AG08395 (cell line): Measurements from ENCODE around the gene TBCK.
"Not testable (repeated sequence)": the region's sequence is repeated elsewhere in the genome, so short reads cannot be mapped to it uniquely, and the experiment has no call there.

Experiments used
- DNase-seq: peaks from one replicate; pipeline ENCODE4 v3.0.0; 2012; ENCODE audit warnings: mixed read lengths, low spot score

TBCK gene

DNA sequence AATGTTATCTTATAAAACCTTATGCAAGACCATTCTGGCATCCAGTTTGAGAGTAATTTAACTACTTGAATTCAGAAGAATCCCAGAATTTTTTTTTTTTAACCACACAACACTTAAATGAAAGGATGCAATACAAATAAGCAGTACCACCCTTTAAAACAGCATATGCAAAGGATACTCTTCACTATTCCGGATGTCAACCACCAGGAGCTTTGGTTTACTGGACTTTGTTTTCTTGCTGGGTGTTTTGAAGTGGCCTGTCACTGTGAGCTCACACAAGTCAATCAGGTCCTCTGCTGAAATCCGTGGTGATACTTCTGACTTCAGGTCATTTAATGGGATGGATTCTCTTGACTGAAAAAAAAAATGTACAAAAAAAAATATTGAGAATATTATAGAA, 200.0 kb downstream of the TBCK start:
- no peak for DNase-seq

GRCh38 chr4:106114270-106114669, 201.7 kb downstream of the TBCK start:
- DNase-seq, result no peak

DNA sequence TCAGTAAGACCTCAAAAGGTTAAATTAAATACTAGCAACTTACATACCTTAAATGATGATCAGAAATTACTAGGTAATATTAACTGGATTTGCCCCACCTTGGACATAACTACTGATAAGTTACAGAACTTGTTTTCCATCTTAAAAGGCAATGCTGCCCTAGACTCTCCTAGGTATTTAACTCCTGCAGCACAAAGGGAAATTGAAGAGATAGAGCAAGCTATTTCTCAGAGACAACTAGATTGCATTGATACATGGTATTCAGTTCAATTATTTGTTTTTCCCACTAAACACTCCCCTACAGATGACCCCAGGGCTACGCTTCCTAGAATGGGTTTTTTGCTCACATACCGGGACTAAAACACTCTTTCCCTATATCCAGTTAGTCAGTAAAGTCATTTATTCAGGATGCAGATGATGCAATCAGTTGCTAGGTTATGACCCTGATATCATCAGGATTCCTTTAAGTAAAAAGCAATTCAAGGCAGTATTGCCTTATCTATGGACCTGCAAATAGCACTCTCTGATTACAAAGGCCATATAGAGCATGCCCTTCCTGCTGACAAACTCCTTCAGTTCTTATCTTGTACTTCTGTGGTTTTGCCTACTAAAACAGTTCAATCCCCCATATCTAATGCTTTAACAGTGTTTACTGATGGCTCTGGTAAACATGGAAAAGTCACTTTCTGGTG, 204.1 kb downstream of the TBCK start:
- DNase-seq, result not testable (repeated sequence)

GRCh38 chr4:106109929-106110328, 206.1 kb downstream of the TBCK start:
- no peak for DNase-seq

DNA sequence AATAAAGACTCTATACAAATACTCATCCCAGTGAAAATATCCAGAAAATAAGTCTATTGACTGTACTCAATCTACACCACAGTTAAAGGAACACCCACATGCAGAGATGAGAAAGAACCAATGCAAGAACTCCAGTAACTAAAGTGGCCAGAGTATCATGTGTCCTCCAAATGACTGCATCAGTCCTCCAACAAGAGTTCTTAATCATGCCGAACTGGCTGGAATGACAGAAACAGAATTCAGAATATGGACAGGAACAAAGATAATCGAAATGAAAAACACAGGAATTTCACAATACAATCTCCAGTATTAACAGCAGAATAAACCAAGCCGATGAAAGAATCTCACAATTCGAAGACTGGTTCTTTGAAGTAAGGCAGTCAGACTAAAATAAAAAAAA, 210.3 kb downstream of the TBCK start:
- no peak for DNase-seq

GRCh38 chr4:106104276-106104675, 211.7 kb downstream of the TBCK start:
- DNase-seq, result no peak

- DNase-seq, result no peak
Observed at GRCh38 chr4:106096454-106096853, 219.6 kb downstream of the TBCK start.

DNA sequence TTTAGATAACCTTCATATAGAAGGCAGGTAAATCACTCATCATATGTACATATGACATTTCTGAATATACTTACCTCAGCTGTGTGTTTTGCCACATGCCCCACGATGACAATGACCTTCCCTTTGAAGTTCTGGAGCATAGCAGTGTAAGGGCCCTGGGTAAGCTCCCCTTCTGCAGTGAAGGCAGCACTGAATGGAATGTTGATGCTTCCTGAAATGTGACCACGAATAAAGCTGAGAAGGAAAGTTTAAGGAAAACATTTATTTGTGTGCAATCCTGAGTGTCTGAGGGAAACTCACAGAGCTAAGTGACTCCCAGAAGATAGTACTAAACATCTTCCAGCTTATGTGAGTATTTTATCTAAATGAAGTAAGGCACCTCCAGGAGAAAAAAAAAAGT, 220.6 kb downstream of the TBCK start:
- DNase-seq, result peak; percentile 10

- no peak for DNase-seq
Observed at GRCh38 chr4:106092361-106093040, 223.5 kb downstream of the TBCK start.

GRCh38 chr4:106090826-106091225, 225.2 kb downstream of the TBCK start:
- no peak for DNase-seq

DNA sequence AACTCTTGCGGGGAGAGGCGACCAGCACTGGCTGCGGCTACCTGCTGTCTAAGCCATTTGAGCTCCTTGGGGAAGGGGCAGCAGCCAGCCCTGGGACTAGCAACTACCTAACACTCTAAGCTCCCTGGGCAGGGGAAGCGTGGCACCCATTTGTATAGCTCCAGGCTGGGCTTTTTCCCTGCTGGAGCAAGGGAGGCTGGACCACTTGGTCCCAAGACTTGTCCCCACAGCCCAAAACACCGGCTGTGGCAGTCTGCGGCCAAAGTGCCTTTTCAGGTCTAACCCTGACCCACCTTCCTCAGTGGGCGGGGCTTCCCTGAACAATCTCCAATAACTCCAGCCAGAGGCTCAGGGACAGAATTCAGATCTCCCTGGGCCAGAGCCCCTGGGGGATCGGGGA, 232.9 kb downstream of the TBCK start:
- no peak for DNase-seq

GRCh38 chr4:106080376-106080775, 235.6 kb downstream of the TBCK start:
- no peak for DNase-seq

- DNase-seq, result no peak
Observed at GRCh38 chr4:106079616-106080015, 236.4 kb downstream of the TBCK start.

GRCh38 chr4:106065018-106065417, 251.0 kb downstream of the TBCK start:
- no peak for DNase-seq

DNA sequence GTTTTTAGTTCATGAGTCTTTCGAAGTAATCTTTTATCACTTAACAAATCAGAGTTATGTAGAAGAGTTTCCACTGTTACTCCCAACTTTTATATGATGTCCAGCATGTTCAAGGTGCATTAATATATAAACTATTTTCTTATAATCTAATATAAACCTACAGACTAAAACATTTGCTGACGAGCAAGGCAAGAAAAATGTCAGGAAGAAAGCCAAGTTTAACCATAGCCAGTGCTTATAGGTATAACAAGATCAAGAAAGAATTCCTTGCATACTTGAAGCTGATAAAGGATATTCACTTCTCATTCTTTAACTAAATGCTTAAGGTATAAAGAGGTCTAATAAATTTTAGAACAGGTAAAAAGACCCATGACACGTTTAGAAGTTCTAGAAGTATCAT, 253.0 kb downstream of the TBCK start:
- no peak for DNase-seq

DNA sequence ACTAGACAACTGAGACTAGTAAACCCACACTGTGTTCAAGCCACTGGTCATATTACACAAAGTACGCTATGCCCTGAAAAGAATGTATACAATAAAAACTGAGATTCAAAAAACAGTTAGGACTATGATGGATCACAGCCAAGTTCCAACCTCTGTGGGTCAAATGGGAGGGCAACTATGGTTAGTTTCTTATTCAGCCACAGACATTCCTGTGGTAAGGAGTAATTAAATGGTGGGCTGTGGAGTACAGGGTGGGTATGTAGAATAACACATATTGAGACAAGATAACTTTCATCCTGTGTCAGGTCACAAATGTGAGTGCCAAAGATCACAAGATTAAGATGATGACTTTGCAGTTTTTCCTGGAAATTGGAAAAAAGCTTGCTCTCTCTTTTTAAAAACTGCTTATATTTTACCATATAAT, 253.5 kb downstream of the TBCK start:
- peak; percentile 25 for DNase-seq

- DNase-seq, result no peak
Observed at GRCh38 chr4:106058921-106059320, 257.1 kb downstream of the TBCK start.

- no peak for DNase-seq
Observed at GRCh38 chr4:106056914-106057313, 259.1 kb downstream of the TBCK start.

DNA sequence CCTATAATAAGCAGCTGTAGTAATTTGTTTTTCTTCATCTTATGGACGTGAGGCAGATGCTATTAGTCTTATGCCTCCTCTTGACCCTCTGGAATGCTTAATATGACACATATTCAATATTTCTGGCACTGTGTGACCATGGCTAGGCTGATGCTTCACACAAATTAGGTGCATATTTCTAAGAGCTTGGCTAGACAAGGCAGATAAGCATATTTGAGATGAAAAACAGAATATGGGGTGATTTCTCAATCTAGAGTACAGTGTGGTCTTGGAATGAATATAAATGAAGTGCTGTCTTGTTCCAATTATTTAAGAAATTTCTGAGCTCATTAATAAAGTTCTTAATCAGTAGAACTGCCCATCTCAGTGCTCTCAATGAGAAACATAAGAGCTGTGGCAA, 264.5 kb downstream of the TBCK start:
- DNase-seq, result no peak

DNA sequence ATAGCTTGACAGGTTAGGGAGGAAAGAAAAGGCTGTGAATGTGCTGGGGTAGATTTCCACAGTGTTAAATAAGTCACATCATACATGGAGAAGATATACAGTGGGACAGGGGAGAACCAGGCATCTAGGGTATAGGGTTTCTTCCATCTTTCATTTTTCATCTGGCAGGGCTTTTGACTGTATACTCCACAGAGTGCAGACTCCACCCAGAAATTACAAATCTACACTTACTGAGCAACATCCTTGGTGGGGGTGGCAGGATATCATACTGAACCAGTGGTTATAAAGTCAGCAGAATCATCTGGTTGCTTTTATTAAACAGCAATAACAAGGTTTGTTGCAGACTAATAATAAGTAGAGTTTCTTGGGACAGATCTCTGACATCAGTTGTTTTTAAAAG, 266.5 kb downstream of the TBCK start:
- no peak for DNase-seq

GRCh38 chr4:106048250-106048971, 267.6 kb downstream of the TBCK start:
- DNase-seq, result no peak

GRCh38 chr4:106046083-106046482, 269.9 kb downstream of the TBCK start:
- DNase-seq, result no peak

- no peak for DNase-seq
Observed at GRCh38 chr4:106041294-106042002, 274.6 kb downstream of the TBCK start.
